ENCODE results near the gene STARD10.

DNA sequence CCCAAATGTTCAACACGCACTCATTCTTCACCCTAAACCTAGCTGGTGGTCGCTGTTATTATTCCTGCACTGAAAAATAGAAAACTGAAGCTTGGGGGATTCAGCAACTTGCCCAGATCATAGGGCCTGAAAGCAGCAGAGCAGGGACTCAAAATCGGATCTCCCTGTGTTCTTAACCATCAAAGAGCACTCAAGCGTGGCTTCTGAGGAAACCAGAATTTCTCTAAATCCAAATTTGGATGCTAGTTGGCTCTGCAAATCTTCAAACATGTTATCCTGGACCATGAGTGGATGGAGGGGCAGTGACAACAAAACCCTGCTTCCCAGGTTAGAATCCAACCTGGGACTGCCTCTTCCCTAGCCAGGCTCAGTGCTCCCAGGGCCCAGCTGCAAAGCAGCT, 30.0 kb downstream of the STARD10 start:
- no peak for TF ChIP-seq POLR2A (IDR thresholded peaks at IDR 0.05; ENCODE audit: low read depth)
- TF ChIP-seq, protein P1, sequence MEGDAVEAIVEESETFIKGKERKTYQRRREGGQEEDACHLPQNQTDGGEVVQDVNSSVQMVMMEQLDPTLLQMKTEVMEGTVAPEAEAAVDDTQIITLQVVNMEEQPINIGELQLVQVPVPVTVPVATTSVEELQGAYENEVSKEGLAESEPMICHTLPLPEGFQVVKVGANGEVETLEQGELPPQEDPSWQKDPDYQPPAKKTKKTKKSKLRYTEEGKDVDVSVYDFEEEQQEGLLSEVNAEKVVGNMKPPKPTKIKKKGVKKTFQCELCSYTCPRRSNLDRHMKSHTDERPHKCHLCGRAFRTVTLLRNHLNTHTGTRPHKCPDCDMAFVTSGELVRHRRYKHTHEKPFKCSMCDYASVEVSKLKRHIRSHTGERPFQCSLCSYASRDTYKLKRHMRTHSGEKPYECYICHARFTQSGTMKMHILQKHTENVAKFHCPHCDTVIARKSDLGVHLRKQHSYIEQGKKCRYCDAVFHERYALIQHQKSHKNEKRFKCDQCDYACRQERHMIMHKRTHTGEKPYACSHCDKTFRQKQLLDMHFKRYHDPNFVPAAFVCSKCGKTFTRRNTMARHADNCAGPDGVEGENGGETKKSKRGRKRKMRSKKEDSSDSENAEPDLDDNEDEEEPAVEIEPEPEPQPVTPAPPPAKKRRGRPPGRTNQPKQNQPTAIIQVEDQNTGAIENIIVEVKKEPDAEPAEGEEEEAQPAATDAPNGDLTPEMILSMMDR (IDR thresholded peaks at IDR 0.05): no peak
